ENCODE measurements around the gene GIPC1.

DNA sequence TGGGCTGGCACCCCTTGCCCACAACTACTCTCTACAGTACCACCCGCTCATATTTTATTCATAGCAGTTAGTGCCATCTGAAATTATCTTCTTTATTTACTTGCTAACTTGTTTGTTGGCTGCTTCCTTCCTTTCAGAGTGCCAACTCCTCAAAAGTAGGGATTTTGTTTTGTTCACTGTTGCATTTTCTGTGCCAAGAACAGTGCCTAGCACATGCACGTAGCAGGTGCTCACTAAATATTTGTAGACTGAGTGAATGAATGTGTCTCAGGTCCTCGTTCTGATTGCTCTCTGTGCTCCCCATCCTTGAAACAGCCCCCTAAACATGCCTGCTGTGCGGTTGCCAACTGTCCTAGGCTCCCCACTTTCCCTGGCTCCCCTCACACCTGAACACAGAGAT lies 1.5 kb downstream of the GIPC1 start:
- TF ChIP-seq, protein P1, sequence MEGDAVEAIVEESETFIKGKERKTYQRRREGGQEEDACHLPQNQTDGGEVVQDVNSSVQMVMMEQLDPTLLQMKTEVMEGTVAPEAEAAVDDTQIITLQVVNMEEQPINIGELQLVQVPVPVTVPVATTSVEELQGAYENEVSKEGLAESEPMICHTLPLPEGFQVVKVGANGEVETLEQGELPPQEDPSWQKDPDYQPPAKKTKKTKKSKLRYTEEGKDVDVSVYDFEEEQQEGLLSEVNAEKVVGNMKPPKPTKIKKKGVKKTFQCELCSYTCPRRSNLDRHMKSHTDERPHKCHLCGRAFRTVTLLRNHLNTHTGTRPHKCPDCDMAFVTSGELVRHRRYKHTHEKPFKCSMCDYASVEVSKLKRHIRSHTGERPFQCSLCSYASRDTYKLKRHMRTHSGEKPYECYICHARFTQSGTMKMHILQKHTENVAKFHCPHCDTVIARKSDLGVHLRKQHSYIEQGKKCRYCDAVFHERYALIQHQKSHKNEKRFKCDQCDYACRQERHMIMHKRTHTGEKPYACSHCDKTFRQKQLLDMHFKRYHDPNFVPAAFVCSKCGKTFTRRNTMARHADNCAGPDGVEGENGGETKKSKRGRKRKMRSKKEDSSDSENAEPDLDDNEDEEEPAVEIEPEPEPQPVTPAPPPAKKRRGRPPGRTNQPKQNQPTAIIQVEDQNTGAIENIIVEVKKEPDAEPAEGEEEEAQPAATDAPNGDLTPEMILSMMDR (IDR thresholded peaks at IDR 0.05): no peak
- TF ChIP-seq EZH2phosphoT487 (IDR thresholded peaks at IDR 0.05): no peak
